ENCODE results near the gene SLC26A8. TPM values are rescaled to one million over a fixed set of nuclear protein-coding genes. Genes with fewer than 3 reads are reported as not detected.

SLC26A8 gene
- total RNA-seq, 1 experiment from 2014 or later, result 0.09 TPM

DNA sequence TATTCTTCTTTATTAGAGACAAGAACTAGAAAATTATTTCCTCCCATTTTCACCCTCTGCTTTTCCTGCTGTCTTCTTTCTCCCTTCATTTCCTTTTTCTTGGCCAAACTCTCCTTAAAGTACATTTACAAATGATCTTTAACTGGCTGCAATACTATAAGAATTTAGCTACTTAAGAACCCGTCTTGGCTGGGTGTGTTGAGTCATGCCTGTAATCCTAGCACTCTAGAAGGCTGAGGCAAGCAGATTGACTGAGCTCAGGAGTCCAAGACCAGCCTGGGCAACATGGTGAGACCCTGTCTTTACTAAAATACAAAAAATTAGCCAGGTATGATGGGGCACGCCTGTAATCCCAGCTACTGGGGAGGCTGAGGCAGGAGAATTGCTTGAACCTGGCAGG is 64.3 kb downstream of the SLC26A8 start:
- no CpG with 5 or more reads among the region's 2 CpGs for WGBS (ENCODE audit: extremely low coverage, insufficient read length, low lambda C conversion rate)
- H3K4me1 Mint-ChIP-seq, result peaks cover 0 to 5% of the 10 kb centered on the region in 2 experiments; a peak in 1 of 4 replicates
- no peaks in the 10 kb centered on the region for H4K20me1 ChIP-seq (ENCODE audit: control insufficient read depth, insufficient read depth, insufficient read length)
- no peak overlapping the region for H3K18ac ChIP-seq (ENCODE audit: insufficient read length, low read depth, low read length)
- no peak overlapping the region for H2BK5ac ChIP-seq (ENCODE audit: insufficient read length, low read length)
- H3K9ac ChIP-seq (ENCODE audit: extremely low read depth, insufficient read length, low read length), result no peak overlapping the region
- no peak overlapping the region for H3T11ph ChIP-seq (ENCODE audit: low read length)
- no peak overlapping the region for H3K14ac ChIP-seq (ENCODE audit: insufficient read depth, low read length)
- no peaks in the 10 kb centered on the region for H3K79me1 ChIP-seq (ENCODE audit: insufficient read depth, low read depth, low read length, poor library complexity, severe bottlenecking)
- no peak overlapping the region for H2BK12ac ChIP-seq (ENCODE audit: insufficient read length, low read depth, low read length)
- no peak overlapping the region for H4K91ac ChIP-seq (ENCODE audit: insufficient read length, low read depth, low read length)
- H3K4me3 Mint-ChIP-seq, result no peak overlapping the region
- no peak overlapping the region for H2BK20ac ChIP-seq (ENCODE audit: low read depth, low read length, poor library complexity, severe bottlenecking)
- no peak overlapping the region for H2AK5ac ChIP-seq (ENCODE audit: insufficient read length, low read length)
- no peaks in the 10 kb centered on the region for H3K4me1 ChIP-seq (ENCODE audit: insufficient read depth, low read length)
- H4K5ac ChIP-seq (ENCODE audit: insufficient read length, low read depth, low read length), result no peak overlapping the region
- H3K27ac ChIP-seq (ENCODE audit: insufficient read length, low read depth, low read length), result no peak overlapping the region
- no peak overlapping the region for H2BK120ac ChIP-seq (ENCODE audit: low read depth, low read length, poor library complexity, severe bottlenecking)
- no peaks in the 10 kb centered on the region for H3K36me3 Mint-ChIP-seq (ENCODE audit: insufficient read depth in 1 of 3, low read depth in 3 of 3)
- no peak overlapping the region; a peak in 1 of 7 replicates for H3K27ac Mint-ChIP-seq
- no peak overlapping the region for H3K23ac ChIP-seq (ENCODE audit: insufficient read length, low read depth, low read length)
- H3K56ac ChIP-seq (ENCODE audit: insufficient read length, low read depth, low read length), result no peak overlapping the region
- H3K27me3 ChIP-seq (ENCODE audit: insufficient read depth, low read length), result no peaks in the 10 kb centered on the region
- no peaks in the 10 kb centered on the region for H3K79me2 ChIP-seq (ENCODE audit: insufficient read depth, low read length)
- H3K4ac ChIP-seq (ENCODE audit: low read depth, low read length), result no peak overlapping the region
- no peaks in the 10 kb centered on the region for H3K9me3 ChIP-seq (ENCODE audit: control insufficient read depth, low read depth, low read length)
- TF ChIP-seq, protein P1, sequence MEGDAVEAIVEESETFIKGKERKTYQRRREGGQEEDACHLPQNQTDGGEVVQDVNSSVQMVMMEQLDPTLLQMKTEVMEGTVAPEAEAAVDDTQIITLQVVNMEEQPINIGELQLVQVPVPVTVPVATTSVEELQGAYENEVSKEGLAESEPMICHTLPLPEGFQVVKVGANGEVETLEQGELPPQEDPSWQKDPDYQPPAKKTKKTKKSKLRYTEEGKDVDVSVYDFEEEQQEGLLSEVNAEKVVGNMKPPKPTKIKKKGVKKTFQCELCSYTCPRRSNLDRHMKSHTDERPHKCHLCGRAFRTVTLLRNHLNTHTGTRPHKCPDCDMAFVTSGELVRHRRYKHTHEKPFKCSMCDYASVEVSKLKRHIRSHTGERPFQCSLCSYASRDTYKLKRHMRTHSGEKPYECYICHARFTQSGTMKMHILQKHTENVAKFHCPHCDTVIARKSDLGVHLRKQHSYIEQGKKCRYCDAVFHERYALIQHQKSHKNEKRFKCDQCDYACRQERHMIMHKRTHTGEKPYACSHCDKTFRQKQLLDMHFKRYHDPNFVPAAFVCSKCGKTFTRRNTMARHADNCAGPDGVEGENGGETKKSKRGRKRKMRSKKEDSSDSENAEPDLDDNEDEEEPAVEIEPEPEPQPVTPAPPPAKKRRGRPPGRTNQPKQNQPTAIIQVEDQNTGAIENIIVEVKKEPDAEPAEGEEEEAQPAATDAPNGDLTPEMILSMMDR (conservative IDR thresholded peaks at IDR 0.05), result no peak
- H3K4me2 ChIP-seq (ENCODE audit: insufficient read depth, insufficient read length, low read length), result no peak overlapping the region
- no peak overlapping the region for H4K8ac ChIP-seq (replicated peaks; ENCODE audit: insufficient read length, low read depth, low read length)
- DNase-seq, result no peak
- no peaks in the 10 kb centered on the region for H3K9me3 Mint-ChIP-seq
- H2AFZ ChIP-seq (ENCODE audit: low read length), result no peak overlapping the region
- H2BK15ac ChIP-seq (ENCODE audit: low read depth, low read length), result no peak overlapping the region
- H3K23me2 ChIP-seq (ENCODE audit: insufficient read length, low read depth, low read length, poor library complexity, severe bottlenecking), result no peaks in the 10 kb centered on the region
- peaks cover 4% of the 10 kb centered on the region; the same call in 1 of the 2 replicates for H3K27me3 Mint-ChIP-seq (ENCODE audit: low read depth)
